GM21367 (cell line): ENCODE results near the gene TLN1.

Experiments
- ATAC-seq: cut with Tn5 transposase; IDR thresholded peaks from one replicate; pipeline ENCODE4 v1.9.1; 2021; ENCODE audit not compliant: unreplicated experiment

TLN1 gene

GRCh38 chr9:35669331-35670145, 62.5 kb downstream of the TLN1 start:
- ATAC-seq: no peak

GRCh38 chr9:35667939-35668338, 64.1 kb downstream of the TLN1 start:
- no peak for ATAC-seq

GRCh38 chr9:35666549-35666948, 65.4 kb downstream of the TLN1 start:
- no peak for ATAC-seq

GRCh38 chr9:35666045-35666444, 66.0 kb downstream of the TLN1 start:
- ATAC-seq: no peak

GRCh38 chr9:35665471-35665818, 66.5 kb downstream of the TLN1 start:
- no peak for ATAC-seq

- ATAC-seq: peak; percentile 61
Measured at GRCh38 chr9:35664531-35665470, 67.2 kb downstream of the TLN1 start, which contains the start of gene ARHGEF39. Gene ARHGEF39, minus strand, starts transcription at chr9:35665195. Its CDS starts 26 bp downstream, at chr9:35665169.

GRCh38 chr9:35662437-35662836, 69.6 kb downstream of the TLN1 start:
- ATAC-seq: no peak

GRCh38 chr9:35661756-35662350, 70.1 kb downstream of the TLN1 start:
- ATAC-seq: no peak

GRCh38 chr9:35660966-35661415, 71.0 kb downstream of the TLN1 start:
- ATAC-seq: no peak

GRCh38 chr9:35659340-35659739, 72.7 kb downstream of the TLN1 start:
- no peak for ATAC-seq

GRCh38 chr9:35658968-35659220, 73.1 kb downstream of the TLN1 start:
- no peak for ATAC-seq

- peak; percentile 51 for ATAC-seq
Measured at GRCh38 chr9:35658137-35658967, 73.6 kb downstream of the TLN1 start, which contains the start of gene CCDC107. Gene CCDC107, plus strand, starts transcription at chr9:35658292. Its CDS starts 88 bp downstream, at chr9:35658380.

- peak; percentile 78 for ATAC-seq
Measured at GRCh38 chr9:35657546-35658136, 74.4 kb downstream of the TLN1 start, which contains the start of gene RMRP. Gene RMRP, minus strand, starts transcription at chr9:35658019.

- ATAC-seq: no peak
Measured at GRCh38 chr9:35656831-35657545, 75.0 kb downstream of the TLN1 start.

- ATAC-seq: no peak
Measured at GRCh38 chr9:35656348-35656747, 75.6 kb downstream of the TLN1 start.

- ATAC-seq: no peak
Measured at GRCh38 chr9:35653611-35654010, 78.4 kb downstream of the TLN1 start.

- ATAC-seq: no peak
Measured at GRCh38 chr9:35652829-35653209, 79.2 kb downstream of the TLN1 start.

- no peak for ATAC-seq
Measured at GRCh38 chr9:35651956-35652828, 79.8 kb downstream of the TLN1 start.
